COLO668 (cell line): ENCODE data around the gene CBFB.

Experiments used
- DNase-seq: peaks from one replicate; lab custom pipeline; 2025; ENCODE audit not compliant: unreplicated experiment; lab: John Stamatoyannopoulos, UW

The CBFB gene

GRCh38 chr16:67091906-67092566 is 63.1 kb downstream of the CBFB start:
- no peak for DNase-seq

DNA sequence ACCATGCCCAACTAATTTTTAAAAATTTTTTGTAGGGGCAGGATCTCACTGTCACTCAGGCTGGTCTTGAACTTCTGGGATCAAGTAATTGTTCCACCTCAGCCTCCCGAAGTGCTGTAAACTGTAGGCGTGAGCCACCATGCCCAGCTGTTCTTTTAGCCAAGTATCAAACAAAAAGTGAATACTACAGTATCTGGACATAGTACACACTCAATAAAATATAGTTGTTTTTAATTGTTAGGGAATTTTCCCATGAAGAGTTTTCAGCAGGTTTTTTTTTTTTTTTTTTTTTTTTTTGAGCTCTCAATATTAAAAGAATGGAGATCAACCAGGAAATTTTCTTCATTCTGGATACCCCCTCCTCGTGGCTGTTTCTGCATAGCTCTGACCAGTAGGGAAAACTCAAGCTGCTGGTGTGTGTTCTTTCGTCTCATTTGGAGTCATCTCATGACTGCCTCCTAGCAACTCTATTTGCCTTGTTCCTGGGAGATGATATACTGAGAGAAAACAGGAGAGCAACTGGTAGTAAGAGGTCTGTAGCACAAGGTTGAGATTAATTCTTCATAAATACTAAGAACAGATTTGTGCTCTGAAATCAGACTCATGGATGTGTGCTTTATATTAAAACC is 64.3 kb downstream of the CBFB start:
- no peak for DNase-seq

- DNase-seq = no peak
These were observed 69.7 kb downstream of the CBFB start for GRCh38 chr16:67098599-67098998.

GRCh38 chr16:67100569-67101310 is 71.8 kb downstream of the CBFB start:
- no peak for DNase-seq

DNA sequence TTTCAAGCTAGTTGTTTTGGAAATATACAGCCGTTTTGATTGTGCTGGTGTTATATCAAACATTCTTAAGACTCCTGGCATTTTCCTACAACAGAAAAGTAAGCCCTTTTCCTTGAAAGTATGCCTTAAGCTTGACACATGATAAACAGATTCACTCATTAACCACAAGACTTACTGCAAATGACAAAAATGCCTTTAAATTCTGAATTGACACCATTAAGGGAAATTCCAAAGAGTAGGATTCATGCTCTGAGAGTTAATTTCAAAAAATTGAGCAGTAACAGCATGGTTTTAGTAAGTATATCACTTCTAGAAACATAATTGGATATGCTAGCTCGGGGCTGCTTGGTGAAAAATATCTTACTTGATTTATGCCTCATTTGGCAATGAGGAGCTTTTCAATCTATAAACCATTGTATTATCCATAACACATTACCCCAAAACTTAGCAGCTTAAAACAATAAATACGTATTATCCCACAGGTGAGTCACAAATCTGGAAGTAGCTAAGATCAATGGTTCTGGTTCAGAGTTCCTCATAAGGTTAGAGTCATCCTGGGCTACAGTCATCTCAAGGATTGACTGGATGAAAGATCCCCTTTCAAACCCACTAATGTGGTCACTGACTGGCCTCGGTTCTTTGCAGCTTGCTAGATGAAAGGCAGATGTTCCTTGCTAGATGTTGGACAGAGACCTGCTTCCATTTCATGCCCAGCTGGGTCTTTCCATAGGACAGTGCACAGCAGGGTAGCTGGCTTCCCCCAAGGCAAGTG is 72.5 kb downstream of the CBFB start:
- no peak for DNase-seq

GRCh38 chr16:67104061-67104460 is 75.1 kb downstream of the CBFB start:
- no peak for DNase-seq

- no peak for DNase-seq
These were observed 75.9 kb downstream of the CBFB start for GRCh38 chr16:67104845-67105244.

GRCh38 chr16:67105246-67105645 is 76.3 kb downstream of the CBFB start:
- no peak for DNase-seq

- DNase-seq = no peak
These were observed 76.9 kb downstream of the CBFB start for GRCh38 chr16:67105881-67106280.

- no peak for DNase-seq
These were observed 79.5 kb downstream of the CBFB start for GRCh38 chr16:67108489-67108888.

DNA sequence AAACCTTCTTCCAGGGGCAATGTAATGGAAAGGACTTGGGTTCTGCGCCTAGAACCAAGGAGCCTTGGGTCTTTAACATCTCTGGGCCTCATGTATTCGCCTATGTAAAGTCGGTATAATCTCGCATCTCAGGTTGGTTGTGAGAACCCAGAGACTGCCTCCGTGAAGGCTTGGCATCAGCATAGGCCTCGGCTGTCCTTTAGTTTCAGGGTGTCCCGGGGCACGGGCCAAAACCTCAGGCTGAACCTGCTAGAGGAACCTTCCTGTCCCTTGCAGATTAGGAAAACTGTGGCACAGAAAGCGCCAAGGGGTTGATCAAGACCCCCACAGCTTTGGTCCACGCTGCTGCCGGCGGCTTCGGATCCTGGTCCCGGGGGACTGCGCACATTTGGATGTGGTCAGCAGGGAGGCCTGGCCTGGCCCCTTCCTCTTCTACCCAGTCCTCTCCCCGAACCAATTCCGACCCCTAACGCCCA is 80.0 kb downstream of the CBFB start:
- no peak for DNase-seq

GRCh38 chr16:67109407-67110135 is 80.6 kb downstream of the CBFB start, which contains the start of gene PHAF1:
TSS of gene PHAF1 (plus strand) at chr16:67109941. CDS start at chr16:67110176, 235 bp downstream.
- peak; percentile 95 for DNase-seq

DNA sequence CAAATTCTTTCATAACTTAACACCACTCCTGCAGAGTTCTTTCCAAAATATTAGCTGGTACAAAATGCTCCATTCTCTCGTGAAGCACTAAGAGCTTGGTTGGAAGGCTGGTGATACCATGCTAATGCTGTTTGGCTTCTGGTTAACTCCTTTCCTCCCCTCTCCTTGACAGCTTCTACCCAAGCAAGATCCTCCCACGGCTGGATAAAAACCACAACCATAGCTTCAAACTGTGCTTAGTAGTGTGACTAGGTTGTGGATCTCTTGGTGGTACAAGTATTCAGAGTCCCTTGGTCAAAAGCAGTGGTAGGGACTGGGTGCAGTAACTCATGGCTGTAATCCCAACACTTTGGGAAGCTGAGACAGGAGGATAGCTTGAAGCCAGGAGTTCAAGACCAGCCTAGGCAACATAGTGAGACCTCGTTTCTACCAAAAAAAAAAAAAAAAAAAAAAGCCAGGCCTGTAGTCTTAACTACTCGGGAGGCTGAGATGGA is 83.0 kb downstream of the CBFB start:
- no peak for DNase-seq

GRCh38 chr16:67112591-67113399 is 83.8 kb downstream of the CBFB start:
- no peak for DNase-seq

DNA sequence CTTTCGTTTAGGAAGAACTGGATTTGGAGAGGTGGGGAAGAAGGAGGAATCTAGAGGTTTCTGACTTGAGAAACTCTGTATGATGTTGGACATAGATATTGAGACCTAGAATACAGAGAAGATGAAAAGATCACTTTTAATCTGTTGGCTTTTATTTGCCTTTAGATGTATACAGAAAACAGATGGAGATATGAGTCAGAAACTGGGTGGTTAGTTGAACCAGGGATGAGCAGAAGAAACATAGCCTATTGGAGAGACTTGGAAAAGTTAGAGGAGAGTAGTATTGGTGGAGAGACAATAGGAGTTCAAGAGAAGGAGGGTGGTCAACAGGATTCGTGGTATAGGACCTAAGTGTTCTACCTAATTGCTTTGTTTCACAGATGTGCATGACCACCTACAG is 85.8 kb downstream of the CBFB start:
- no peak for DNase-seq

DNA sequence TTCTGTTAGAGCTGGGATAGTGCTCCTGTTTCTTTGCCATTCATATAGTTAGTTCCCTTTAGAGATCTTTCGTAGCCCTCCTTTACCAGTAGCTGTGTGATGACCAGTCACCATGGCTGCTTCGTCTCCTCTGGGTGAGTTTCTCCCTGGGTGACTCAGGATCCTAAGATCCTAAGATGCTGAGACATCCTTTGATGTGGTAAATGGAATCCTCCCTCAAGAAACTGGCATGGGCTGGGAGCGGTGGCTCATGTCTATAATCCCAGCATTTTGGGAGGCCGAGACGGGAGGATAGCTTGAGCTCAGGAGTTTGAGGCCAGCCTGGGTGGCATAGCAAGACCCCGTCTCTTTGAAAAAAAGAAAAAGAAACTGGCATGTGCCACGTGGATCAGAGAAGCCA is 86.7 kb downstream of the CBFB start:
- DNase-seq = no peak

DNA sequence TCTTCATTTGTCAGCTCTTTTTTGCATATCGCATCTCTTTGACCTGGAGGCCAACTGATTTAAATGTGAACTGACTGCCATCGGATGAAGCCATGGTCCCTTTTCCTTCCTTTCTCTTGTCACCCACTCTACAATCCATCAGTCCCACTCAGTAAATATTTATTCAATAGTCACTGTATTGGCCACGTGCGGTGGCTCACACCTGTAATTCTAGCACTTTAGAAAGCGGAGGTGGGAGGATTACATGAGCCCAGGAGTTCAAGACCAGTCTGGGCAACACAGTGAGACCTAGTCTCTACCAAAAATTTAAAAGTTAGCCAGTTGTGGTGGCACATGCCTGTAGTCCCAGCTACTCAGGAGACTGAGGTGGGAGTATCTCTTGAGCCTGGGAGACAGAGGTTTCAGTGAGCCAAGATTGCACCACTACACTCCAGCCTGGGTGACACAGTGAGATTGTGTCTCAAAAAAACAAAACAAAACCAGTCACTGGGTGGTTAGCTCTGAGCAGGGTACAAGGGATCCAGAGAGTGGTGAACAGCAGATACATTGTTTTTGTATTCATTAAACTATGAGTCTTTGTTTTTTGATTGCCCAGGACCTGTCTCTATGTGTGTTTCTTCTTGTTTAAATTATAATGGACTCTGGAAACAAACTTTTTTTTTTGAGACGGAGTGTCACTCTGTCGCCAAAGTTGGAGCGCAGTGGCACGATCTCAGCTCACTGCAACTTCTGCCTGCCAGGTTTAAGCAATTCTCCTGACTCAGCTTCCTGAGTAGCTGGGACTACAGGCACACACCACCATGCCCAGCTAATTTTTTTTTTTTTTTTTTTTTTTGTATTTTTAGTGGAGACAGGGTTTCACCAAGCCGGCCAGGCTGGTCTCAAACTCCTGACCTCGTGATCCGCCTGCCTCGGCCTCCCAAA is 87.7 kb downstream of the CBFB start:
- DNase-seq = peak; percentile 47

DNA sequence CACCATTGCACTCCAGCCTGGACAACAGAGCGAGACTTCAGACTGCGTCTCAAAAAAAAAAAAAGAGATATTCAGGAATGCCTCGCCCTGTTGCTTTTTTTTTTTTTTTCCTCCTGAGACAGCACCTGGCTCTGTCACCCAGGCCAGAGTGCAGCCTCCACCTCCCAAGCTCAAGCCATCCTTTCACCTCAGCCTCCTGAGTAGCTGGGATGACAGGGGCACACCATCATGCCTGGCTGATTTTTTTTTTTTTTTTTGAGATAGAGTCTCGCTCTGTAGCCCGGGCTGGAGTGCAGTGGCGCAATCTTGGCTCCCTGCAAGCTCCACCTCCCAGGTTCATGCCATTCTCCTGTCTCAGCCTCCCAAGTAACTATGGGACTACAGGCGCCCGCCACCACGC is 88.8 kb downstream of the CBFB start:
- DNase-seq = no peak

GRCh38 chr16:67120025-67120424 is 91.1 kb downstream of the CBFB start:
- DNase-seq = no peak
